H9 (cell line): Measurements from ENCODE around the gene SLC24A3. TPM values are rescaled to one million over a fixed set of nuclear protein-coding genes. Genes with fewer than 3 reads are reported as not detected.

Experiments used
- DNase-seq: peaks from one replicate; pipeline ENCODE4 v3.0.0-alpha.2; 2017
- H2AFZ ChIP-seq: one replicate; pipeline ENCODE4 v1.6.1; 2013; ENCODE audit warnings: mild to moderate bottlenecking, low read length, control low read depth, moderate library complexity
- H2AK5ac ChIP-seq: 2 replicates; pipeline ENCODE4 v1.6.1; 2013; ENCODE audit warnings: low read length, control low read depth, mixed read lengths; ENCODE audit not compliant: insufficient read length
- H2BK120ac ChIP-seq: one replicate; pipeline ENCODE4 v1.6.1; 2013; ENCODE audit warnings: low read depth, mild to moderate bottlenecking, low read length, control low read depth, inconsistent platforms; ENCODE audit not compliant: poor library complexity, severe bottlenecking
- H2BK12ac ChIP-seq: 2 replicates; pipeline ENCODE4 v1.6.1; 2013; ENCODE audit warnings: low read length, control low read depth, mixed read lengths, low read depth; ENCODE audit not compliant: insufficient read length
- H2BK15ac ChIP-seq: 2 replicates; pipeline ENCODE4 v1.6.1; 2013; ENCODE audit warnings: low read depth, low read length, control low read depth
- H2BK20ac ChIP-seq: one replicate; pipeline ENCODE4 v1.6.1; 2013; ENCODE audit warnings: low read depth, mild to moderate bottlenecking, low read length, control low read depth, inconsistent platforms; ENCODE audit not compliant: poor library complexity, severe bottlenecking
- H2BK5ac ChIP-seq: 2 replicates; pipeline ENCODE4 v1.6.1; 2013; ENCODE audit warnings: low read length, control low read depth, mixed read lengths; ENCODE audit not compliant: insufficient read length
- H3K14ac ChIP-seq: 2 replicates; pipeline ENCODE4 v1.6.1; 2013; ENCODE audit warnings: low read length, control low read depth; ENCODE audit not compliant: insufficient read depth
- H3K18ac ChIP-seq: 2 replicates; pipeline ENCODE4 v1.6.1; 2013; ENCODE audit warnings: low read depth, mild to moderate bottlenecking, mixed read lengths, low read length, control low read depth; ENCODE audit not compliant: insufficient read length
- H3K23ac ChIP-seq: 2 replicates; pipeline ENCODE4 v1.6.1; 2013; ENCODE audit warnings: low read length, control low read depth, mixed read lengths, low read depth; ENCODE audit not compliant: insufficient read length
- H3K23me2 ChIP-seq: 2 replicates; pipeline ENCODE4 v1.6.1; 2013; ENCODE audit warnings: low read depth, mild to moderate bottlenecking, mixed read lengths, low read length, control low read depth; ENCODE audit not compliant: insufficient read length, poor library complexity, severe bottlenecking
- H3K27ac ChIP-seq: 2 replicates; pipeline ENCODE4 v1.5.1; 2013; ENCODE audit warnings: low read length, control low read depth, mixed read lengths, low read depth; ENCODE audit not compliant: insufficient read length
- H3K27me3 ChIP-seq: 2 replicates; pipeline ENCODE4 v1.6.1; 2013; ENCODE audit warnings: low read length, control low read depth, inconsistent platforms; ENCODE audit not compliant: insufficient read depth
- H3K4ac ChIP-seq: 2 replicates; pipeline ENCODE4 v1.6.1; 2013; ENCODE audit warnings: low read depth, mild to moderate bottlenecking, control low read depth, inconsistent platforms, low read length, moderate library complexity
- H3K4me1 ChIP-seq: 2 replicates; pipeline ENCODE4 v1.6.1; 2013; ENCODE audit warnings: low read length, control low read depth, inconsistent platforms; ENCODE audit not compliant: insufficient read depth
- H3K4me2 ChIP-seq: 2 replicates; pipeline ENCODE4 v1.6.1; 2013; ENCODE audit warnings: low read length, control low read depth, mixed read lengths; ENCODE audit not compliant: insufficient read length, insufficient read depth
- H3K56ac ChIP-seq: 2 replicates; pipeline ENCODE4 v1.6.1; 2013; ENCODE audit warnings: low read depth, mild to moderate bottlenecking, mixed read lengths, low read length, control low read depth; ENCODE audit not compliant: insufficient read length
- H3K79me1 ChIP-seq: 2 replicates; pipeline ENCODE4 v1.6.1; 2013; ENCODE audit warnings: low read depth, mild to moderate bottlenecking, moderate library complexity, low read length, control low read depth, inconsistent platforms; ENCODE audit not compliant: insufficient read depth, poor library complexity, severe bottlenecking
- H3K79me2 ChIP-seq: 2 replicates; pipeline ENCODE4 v1.6.1; 2013; ENCODE audit warnings: low read length, control low read depth, inconsistent platforms; ENCODE audit not compliant: insufficient read depth
- H3K9ac ChIP-seq: 2 replicates; pipeline ENCODE4 v1.6.1; 2013; ENCODE audit warnings: low read length, control low read depth, mixed read lengths; ENCODE audit not compliant: insufficient read length; ENCODE audit errors: extremely low read depth
- H3K9me3 ChIP-seq: one replicate; pipeline ENCODE4 v1.6.1; 2013; ENCODE audit warnings: low read depth, low read length, inconsistent platforms; ENCODE audit not compliant: control insufficient read depth
- H3T11ph ChIP-seq: one replicate; pipeline ENCODE4 v1.6.1; 2013; ENCODE audit warnings: mild to moderate bottlenecking, low read length, control low read depth, inconsistent platforms
- H4K20me1 ChIP-seq: one replicate; pipeline ENCODE4 v1.6.1; 2013; ENCODE audit not compliant: control insufficient read depth, insufficient read length, insufficient read depth
- H4K5ac ChIP-seq: 2 replicates; pipeline ENCODE4 v1.6.1; 2013; ENCODE audit warnings: low read depth, mild to moderate bottlenecking, mixed read lengths, low read length, control low read depth; ENCODE audit not compliant: insufficient read length
- H4K8ac ChIP-seq: replicated peaks from 2 replicates; pipeline ENCODE4 v1.6.1; 2013; ENCODE audit warnings: low read length, control low read depth, mixed read lengths, low read depth; ENCODE audit not compliant: insufficient read length
- H4K91ac ChIP-seq: 2 replicates; pipeline ENCODE4 v1.6.1; 2013; ENCODE audit warnings: low read depth, mild to moderate bottlenecking, moderate library complexity, mixed read lengths, low read length, control low read depth; ENCODE audit not compliant: insufficient read length
- H3K27ac Mint-ChIP-seq, 3 experiments: 2 replicates in 2 of 3; 3 replicates in 1 of 3; pipeline ENCODE4 v1.8.0; 2020 to 2021; ENCODE audit warnings: mixed read lengths in 3 of 3, mild to moderate bottlenecking in 1 of 3, moderate library complexity in 1 of 3
- H3K27me3 Mint-ChIP-seq: 2 replicates; pipeline ENCODE4 v1.8.0; 2021; ENCODE audit warnings: low read depth, mild to moderate bottlenecking, moderate library complexity, mixed read lengths
- H3K36me3 Mint-ChIP-seq, 3 experiments: 2 replicates in 2 of 3; 3 replicates in 1 of 3; pipeline ENCODE4 v1.8.0; 2020 to 2021; ENCODE audit warnings: low read depth in 3 of 3, mixed read lengths in 3 of 3; ENCODE audit not compliant: insufficient read depth in 1 of 3
- H3K4me1 Mint-ChIP-seq, 2 experiments: 2 replicates each; pipeline ENCODE4 v1.8.0; 2020; ENCODE audit warnings: mixed read lengths in 2 of 2
- H3K4me3 Mint-ChIP-seq, 2 experiments: 2 replicates in 1 of 2; 3 replicates in 1 of 2; pipeline ENCODE4 v1.8.0; 2020 to 2021; ENCODE audit warnings: mild to moderate bottlenecking in 2 of 2, mixed read lengths in 2 of 2, moderate library complexity in 1 of 2
- H3K9me3 Mint-ChIP-seq, 2 experiments: 2 replicates in 1 of 2; 3 replicates in 1 of 2; pipeline ENCODE4 v1.8.0; 2020; ENCODE audit warnings: mild to moderate bottlenecking in 2 of 2, mixed read lengths in 2 of 2, moderate library complexity in 1 of 2
- WGBS: extraction: QIAGEN DNeasy Blood & Tissue Kit; methylation state at CpG from one replicate; pipeline ENCODE4 v1.1.7; 2013; ENCODE audit warnings: missing lambda C conversion rate, low lambda C conversion rate, mixed read lengths; ENCODE audit not compliant: insufficient read length; ENCODE audit errors: extremely low coverage; 5-methylcytosine and 5-hydroxymethylcytosine counted together
- total RNA-seq: library from RNA; stranded (reverse); gene quantifications from 2 replicates; pipeline ENCODE4 v1.2.1, GENCODE V29; 2021
- TF ChIP-seq, protein P1 (sequence below): fragments of 200-600 bp; sonication (generic); conservative IDR thresholded peaks from 3 replicates; pipeline ENCODE4 v1.8.0; 2021; ENCODE audit warnings: antibody characterized with exemption, mild to moderate bottlenecking

The SLC24A3 gene
- total RNA-seq, 1 experiment from 2014 or later = 0.83 TPM

DNA sequence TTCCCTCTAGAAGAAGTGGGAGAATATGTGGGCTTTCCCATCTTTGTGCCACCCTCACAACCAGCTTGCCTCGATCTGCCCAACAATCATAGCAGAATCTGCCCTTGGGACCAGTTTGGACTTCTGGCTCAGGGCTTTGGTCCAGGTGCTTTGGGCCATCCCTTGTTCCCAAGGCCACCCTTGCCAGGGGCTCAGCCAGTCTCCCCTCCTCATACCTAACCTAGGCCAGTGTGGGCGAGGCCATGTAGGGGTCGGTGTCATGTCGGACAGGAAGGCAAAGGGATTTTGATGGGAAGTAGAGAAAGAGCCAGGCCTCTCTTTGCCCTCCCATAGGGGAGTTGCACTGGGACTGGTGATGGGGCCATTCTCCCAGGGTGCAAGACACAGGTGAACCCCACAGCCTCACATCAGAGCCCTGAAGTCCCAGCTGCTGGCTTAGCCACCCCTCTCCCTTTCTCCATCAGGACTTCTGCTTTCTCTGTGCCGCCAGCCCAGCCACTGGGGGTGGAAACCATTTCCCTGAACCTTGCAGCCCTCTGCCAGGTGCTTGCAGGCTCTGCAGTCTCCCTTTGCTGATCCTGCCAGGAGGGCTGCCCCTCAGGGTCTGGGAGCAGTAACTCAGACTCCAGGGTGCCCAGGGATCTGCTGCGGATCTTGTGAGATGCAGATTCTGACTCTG, 60.7 kb downstream of the SLC24A3 start:
- H3K9me3 Mint-ChIP-seq = no peaks in the 10 kb centered on the region
- Histone ChIP-seq H3K23me2 (no peaks in the 10 kb centered on the region), H3K9me3 (no peaks in the 10 kb centered on the region), H2AFZ (no peak overlapping the region), H3K4me1 (no peaks in the 10 kb centered on the region), H2AK5ac (no peak overlapping the region), H3K4ac (no peak overlapping the region), H3K79me2 (no peaks in the 10 kb centered on the region), H3K79me1 (no peaks in the 10 kb centered on the region), H3K18ac (no peak overlapping the region), H3K14ac (no peak overlapping the region; the same call in 1 of the 2 replicates), H2BK15ac (no peak overlapping the region), H3K23ac (no peak overlapping the region), H4K5ac (no peak overlapping the region), H3K27ac (no peak overlapping the region), H3K27me3 (no peaks in the 10 kb centered on the region), H2BK120ac (no peak overlapping the region), H2BK5ac (no peak overlapping the region), H2BK12ac (no peak overlapping the region), H3K9ac (no peak overlapping the region), H4K91ac (no peak overlapping the region), H3K56ac (no peak overlapping the region), H2BK20ac (no peak overlapping the region), H4K20me1 (no peaks in the 10 kb centered on the region), H4K8ac (no peak overlapping the region), H3K4me2 (no peak overlapping the region), H3T11ph (no peak overlapping the region)
- H3K4me1 Mint-ChIP-seq = peaks cover 7 to 11% of the 10 kb centered on the region in 2 experiments; a peak in 2 of 4 replicates
- TF ChIP-seq, protein P1, sequence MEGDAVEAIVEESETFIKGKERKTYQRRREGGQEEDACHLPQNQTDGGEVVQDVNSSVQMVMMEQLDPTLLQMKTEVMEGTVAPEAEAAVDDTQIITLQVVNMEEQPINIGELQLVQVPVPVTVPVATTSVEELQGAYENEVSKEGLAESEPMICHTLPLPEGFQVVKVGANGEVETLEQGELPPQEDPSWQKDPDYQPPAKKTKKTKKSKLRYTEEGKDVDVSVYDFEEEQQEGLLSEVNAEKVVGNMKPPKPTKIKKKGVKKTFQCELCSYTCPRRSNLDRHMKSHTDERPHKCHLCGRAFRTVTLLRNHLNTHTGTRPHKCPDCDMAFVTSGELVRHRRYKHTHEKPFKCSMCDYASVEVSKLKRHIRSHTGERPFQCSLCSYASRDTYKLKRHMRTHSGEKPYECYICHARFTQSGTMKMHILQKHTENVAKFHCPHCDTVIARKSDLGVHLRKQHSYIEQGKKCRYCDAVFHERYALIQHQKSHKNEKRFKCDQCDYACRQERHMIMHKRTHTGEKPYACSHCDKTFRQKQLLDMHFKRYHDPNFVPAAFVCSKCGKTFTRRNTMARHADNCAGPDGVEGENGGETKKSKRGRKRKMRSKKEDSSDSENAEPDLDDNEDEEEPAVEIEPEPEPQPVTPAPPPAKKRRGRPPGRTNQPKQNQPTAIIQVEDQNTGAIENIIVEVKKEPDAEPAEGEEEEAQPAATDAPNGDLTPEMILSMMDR = no peak
- no peak for DNase-seq
- H3K27me3 Mint-ChIP-seq = no peaks in the 10 kb centered on the region; the same call in 1 of the 2 replicates
- H3K27ac Mint-ChIP-seq = no peak overlapping the region
- no CpG with 5 or more reads among the region's 6 CpGs for WGBS
- no peak overlapping the region for H3K4me3 Mint-ChIP-seq
- H3K36me3 Mint-ChIP-seq = no peaks in the 10 kb centered on the region
